Suppressor macrophage (primary cell): ENCODE measurements around the gene SMU1.
"Not testable (repeated sequence)": the region's sequence is repeated elsewhere in the genome, so short reads cannot be mapped to it uniquely, and the experiment has no call there.

Experiments used
- DNase-seq, 4 experiments: peaks; one replicate each; pipeline ENCODE4 v3.0.0-alpha.2; 2020 to 2022

The SMU1 gene

GRCh38 chr9:33012328-33013069, 64.0 kb downstream of the SMU1 start:
- peak; percentile 29 to 71 (median 52) for DNase-seq

GRCh38 chr9:33011831-33012230, 64.6 kb downstream of the SMU1 start:
- DNase-seq: peak in 3 of 4 experiments; percentile 18 to 59 (median 42)

- DNase-seq: no peak
Observed at GRCh38 chr9:33007755-33008154, 68.7 kb downstream of the SMU1 start.

GRCh38 chr9:33005335-33005734, 71.1 kb downstream of the SMU1 start:
- DNase-seq: not testable (repeated sequence)

DNA sequence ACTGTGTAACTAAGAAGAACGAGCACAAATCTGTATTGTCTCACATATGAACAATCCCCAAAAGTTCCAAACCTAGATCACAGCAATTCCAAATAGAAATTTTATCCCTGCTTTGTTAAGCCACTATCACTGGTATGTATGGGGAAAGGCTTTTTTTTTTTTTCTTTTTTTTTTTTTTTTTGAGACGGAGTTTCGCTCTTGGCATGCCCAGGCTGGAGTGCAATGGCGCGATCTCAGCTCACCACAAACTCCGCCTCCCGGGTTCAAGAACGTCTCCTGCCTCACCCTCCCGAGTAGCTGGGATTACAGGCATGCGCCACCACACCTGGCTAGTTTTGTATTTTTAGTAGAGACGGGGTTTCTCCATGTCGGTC, 75.8 kb downstream of the SMU1 start:
- DNase-seq: peak in 2 of 4 experiments; percentile 10 to 29

- DNase-seq: peak in 2 of 4 experiments; percentile 11 to 35
Observed at GRCh38 chr9:32992595-32993238, 83.8 kb downstream of the SMU1 start.

DNA sequence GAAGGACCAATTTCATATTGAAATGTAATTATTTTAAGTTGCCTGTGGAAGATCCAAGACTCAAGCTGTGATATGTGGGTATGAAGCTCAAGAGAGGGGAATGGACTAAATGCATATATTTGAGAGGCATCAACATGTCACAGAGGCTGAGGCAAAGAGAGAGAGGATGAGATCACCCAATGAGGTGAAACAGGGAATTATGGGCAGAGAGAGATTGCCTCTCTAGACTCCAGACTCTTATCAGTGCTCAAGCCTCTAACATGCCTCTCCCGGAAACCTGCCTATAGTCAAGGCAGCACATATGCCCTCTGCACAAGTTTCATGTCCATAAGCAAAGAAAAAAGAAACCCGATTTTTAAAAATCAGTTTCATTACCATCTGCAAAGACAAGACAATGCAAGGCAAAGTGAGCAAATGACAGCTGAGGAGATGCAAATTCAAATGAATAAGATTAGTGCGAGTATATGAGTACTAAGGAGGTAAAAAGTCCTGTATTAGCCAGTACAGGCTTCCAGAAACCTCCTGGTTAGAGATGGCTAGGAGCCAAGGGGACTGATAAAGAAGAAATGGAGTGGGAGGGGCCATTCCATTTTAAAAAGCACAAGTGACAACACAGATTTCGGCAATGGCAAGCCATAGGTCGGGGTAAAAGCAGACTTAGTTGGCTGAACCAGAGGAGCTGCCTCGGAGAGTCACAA, 84.4 kb downstream of the SMU1 start:
- DNase-seq: no peak
